Measurements from ENCODE around the gene PDE6A.

PDE6A gene

DNA sequence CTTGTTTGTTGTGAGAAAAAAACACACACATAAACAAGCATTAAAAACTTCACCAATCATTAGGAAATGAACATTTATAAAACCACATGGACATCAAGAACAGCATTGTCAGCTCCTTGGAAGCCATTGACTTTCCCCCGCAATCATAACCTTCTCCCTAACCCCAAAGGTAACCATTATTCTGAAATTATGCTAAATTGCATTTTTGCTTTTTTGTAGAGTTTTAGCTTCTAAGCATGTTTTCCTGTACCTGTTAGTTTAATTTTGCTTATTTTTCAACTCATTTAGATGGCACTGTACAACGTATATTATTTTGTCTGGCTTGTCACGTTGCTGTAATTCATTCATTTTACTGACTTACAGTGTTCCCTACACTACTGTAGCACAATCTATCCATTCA lies 36.8 kb downstream of the PDE6A start:
- no peak for DNase-seq (ENCODE audit: low read depth)
- no peak overlapping the region for H3K4me3 ChIP-seq (ENCODE audit: low read depth, low read length)
- TF ChIP-seq, protein P1, sequence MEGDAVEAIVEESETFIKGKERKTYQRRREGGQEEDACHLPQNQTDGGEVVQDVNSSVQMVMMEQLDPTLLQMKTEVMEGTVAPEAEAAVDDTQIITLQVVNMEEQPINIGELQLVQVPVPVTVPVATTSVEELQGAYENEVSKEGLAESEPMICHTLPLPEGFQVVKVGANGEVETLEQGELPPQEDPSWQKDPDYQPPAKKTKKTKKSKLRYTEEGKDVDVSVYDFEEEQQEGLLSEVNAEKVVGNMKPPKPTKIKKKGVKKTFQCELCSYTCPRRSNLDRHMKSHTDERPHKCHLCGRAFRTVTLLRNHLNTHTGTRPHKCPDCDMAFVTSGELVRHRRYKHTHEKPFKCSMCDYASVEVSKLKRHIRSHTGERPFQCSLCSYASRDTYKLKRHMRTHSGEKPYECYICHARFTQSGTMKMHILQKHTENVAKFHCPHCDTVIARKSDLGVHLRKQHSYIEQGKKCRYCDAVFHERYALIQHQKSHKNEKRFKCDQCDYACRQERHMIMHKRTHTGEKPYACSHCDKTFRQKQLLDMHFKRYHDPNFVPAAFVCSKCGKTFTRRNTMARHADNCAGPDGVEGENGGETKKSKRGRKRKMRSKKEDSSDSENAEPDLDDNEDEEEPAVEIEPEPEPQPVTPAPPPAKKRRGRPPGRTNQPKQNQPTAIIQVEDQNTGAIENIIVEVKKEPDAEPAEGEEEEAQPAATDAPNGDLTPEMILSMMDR (IDR thresholded peaks at IDR 0.05; ENCODE audit: control insufficient read depth, extremely low read depth, insufficient read depth) = no peak

DNA sequence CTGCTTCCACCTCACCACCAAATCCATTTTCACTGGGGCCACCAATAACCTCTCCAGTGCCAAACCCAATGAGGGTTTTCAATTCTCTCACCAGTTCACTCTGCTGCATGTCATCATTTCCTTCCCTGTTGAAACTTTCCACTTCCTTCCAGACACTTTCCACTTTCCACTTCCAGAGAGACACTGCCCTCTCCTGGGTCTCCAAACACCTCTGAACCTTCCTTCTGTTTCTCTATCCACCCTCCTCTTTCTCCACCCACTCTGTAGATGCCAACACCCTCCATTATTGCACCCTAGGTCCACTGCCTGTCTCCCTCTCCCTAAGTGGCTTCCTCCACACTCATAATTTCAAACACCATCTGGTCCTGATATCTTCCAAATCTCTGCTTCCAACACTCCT lies 39.6 kb downstream of the PDE6A start:
- TF ChIP-seq, protein P1 (IDR thresholded peaks at IDR 0.05; ENCODE audit: control insufficient read depth, extremely low read depth, insufficient read depth) = no peak
- no peak for DNase-seq (ENCODE audit: low read depth)
- H3K4me3 ChIP-seq (ENCODE audit: low read depth, low read length) = no peak overlapping the region

DNA sequence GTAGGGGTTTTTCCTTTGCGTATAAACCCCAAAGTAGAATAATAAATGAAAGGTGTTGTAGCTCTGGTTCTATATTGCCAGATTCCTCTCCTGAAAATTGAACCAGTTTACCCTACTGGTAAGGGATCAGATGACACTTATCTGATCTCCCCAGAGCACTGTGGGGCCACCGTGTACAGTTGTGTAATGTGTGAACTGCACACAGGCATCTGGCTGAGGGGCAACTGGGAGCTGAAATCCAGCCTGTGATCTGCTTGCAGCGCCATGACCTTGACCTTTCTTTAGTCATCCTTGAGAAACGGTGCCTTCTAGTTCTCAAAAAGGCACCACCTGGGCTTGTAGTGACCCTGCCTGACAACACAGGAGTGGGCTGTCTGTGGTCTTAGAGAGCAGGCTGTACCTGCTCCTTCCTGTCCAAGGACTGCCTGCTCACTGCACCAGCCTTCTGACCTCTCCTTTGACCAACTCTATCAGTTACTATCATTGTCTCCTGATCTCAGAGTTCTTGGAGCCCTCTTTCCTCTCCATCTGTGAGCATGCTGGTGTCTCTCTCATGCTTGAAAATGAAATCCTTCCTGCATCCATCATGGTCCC lies 40.2 kb downstream of the PDE6A start:
- TF ChIP-seq, protein P1 (IDR thresholded peaks at IDR 0.05; ENCODE audit: control insufficient read depth, extremely low read depth, insufficient read depth) = no peak
- H3K4me3 ChIP-seq (ENCODE audit: low read depth, low read length) = no peak overlapping the region
- no peak for DNase-seq (ENCODE audit: low read depth)

DNA sequence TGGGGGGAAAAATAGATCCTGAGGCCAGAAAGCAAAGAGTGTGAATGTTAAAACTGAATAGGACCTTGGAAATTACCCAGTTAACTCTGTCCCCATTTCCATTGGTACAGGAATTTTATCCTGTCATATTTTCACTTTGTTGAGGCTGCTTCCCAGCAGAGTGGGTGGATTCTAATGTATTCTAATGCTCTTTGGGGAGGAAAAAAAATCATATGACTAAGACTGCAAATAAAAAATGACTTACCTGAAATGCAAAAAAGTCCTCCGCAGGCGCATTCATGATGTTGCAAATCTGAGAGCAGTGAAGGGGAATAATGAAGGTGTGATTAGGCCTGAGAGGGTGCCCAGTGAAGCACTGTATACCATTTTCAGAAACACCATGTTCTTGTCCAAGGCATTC lies 41.2 kb downstream of the PDE6A start:
- no peak for DNase-seq (ENCODE audit: low read depth)
- TF ChIP-seq, protein P1 (IDR thresholded peaks at IDR 0.05; ENCODE audit: control insufficient read depth, extremely low read depth, insufficient read depth) = no peak
- H3K4me3 ChIP-seq (ENCODE audit: low read depth, low read length) = no peak overlapping the region

DNA sequence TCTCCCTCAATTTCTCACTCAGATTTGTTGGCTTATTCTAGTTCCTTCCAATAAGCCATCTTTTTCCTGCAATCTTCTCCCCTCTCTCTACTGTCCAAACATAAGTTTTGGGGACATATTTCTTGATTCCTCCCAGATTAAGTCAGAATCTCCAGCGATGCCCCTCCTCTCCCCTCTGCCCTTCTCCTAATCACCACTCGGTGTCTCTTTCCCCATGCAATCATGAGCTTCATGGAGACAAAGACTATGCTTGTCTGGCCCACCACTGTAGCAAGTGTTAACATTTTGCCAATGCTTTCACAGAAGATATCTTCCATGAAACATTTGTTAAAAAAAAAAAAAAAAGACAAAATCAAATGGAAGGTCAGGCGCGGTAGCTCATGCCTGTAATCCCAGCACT lies 42.4 kb downstream of the PDE6A start:
- no peak for DNase-seq (ENCODE audit: low read depth)
- no peak overlapping the region for H3K4me3 ChIP-seq (ENCODE audit: low read depth, low read length)
- TF ChIP-seq, protein P1 (IDR thresholded peaks at IDR 0.05; ENCODE audit: control insufficient read depth, extremely low read depth, insufficient read depth) = no peak

DNA sequence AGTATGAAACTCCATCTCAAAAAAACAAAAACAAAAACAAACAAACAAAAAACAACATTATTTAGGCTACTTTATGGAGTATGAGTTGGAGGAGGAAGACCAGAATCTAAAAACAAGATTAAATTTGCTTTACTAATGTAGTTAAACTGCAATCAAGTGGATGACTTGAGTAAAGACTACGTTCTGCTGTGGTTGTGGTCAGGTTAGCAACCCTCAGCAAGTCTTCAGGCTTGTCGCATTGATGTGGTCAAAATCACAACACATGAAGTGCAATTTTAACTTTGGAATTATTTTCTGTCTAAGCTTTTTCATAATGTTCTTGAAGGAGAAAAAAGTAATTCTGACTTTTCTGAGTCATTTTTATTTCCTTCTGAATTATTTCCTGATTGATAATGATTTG lies 43.1 kb downstream of the PDE6A start:
- TF ChIP-seq, protein P1 (IDR thresholded peaks at IDR 0.05; ENCODE audit: control insufficient read depth, extremely low read depth, insufficient read depth) = no peak
- no peak for DNase-seq (ENCODE audit: low read depth)

DNA sequence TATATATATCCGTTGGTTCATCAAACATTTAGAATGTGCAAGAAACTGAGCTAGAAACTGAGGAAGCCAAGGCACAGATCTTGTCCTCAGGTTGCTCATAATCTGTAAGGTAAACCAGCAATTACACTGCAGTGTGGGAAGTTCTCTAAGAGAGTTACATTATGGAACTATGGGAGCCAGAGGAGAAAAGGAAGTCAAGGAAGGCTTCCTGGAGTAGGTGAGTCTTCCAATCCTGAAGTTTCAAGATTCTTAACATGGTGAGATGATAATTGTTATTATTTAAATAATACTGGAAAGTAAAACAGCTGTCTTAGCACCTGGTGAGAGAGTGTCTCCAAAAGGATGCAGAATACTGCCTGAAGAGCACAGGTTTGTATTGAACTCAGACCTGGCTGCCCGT lies 44.2 kb downstream of the PDE6A start:
- H3K4me3 ChIP-seq (ENCODE audit: low read depth, low read length) = no peak overlapping the region
- DNase-seq (ENCODE audit: low read depth) = no peak
- TF ChIP-seq, protein P1 (IDR thresholded peaks at IDR 0.05; ENCODE audit: control insufficient read depth, extremely low read depth, insufficient read depth) = no peak

More for the DNA sequence above, 43.1 kb downstream of the PDE6A start:
- H3K4me3 ChIP-seq (ENCODE audit: low read depth, low read length) = no peak overlapping the region

Measured in LNCaP clone FGC (cell line).